NT2/D1 (cell line): ENCODE results near the gene ANK3.

Experiments used
- SUZ12 ChIP-seq: IDR thresholded peaks from 2 replicates; pipeline ENCODE4 v1.6.1; 2011; ENCODE audit not compliant: insufficient read length, insufficient read depth; ENCODE audit errors: extremely low read depth
- YY1 ChIP-seq: IDR thresholded peaks from 2 replicates; pipeline ENCODE4 v1.6.1; 2011; ENCODE audit not compliant: insufficient read length, insufficient read depth
- ZNF274 ChIP-seq: IDR thresholded peaks from 2 replicates; pipeline ENCODE4 v1.6.1; 2011; ENCODE audit warnings: mild to moderate bottlenecking, low read depth, low read length

DNA sequence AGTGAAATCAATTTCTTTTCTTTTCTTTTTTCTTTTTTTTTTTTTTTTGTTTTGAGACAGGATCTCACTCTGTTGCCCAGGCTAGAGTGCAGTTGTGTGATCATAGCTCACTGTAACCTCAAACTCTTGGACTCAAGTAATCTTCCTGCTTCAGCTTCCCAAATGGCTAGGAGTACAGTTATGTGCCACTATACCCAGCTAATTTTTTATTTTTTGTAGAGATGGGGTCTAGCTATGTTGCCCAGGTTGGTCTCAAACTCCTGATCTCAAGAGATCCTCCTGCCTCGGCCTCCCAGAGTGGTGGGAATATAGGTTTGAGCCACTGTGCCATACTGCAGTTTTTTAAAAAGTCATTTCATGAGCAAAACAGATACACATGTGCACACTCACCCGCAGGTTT is 79.8 kb downstream of the ANK3 start:
- TF ChIP-seq ZNF274, result no peak
- no peak for TF ChIP-seq SUZ12
- TF ChIP-seq YY1, result no peak
